Endothelial cell of umbilical vein (primary cell): ENCODE results near the gene EPC2. TPM values are rescaled to one million over a fixed set of nuclear protein-coding genes. Genes with fewer than 3 reads are reported as not detected.

Source experiments
- BruUV-seq: library from RNA; stranded (reverse); fragments of 400-500 nt; replicated peaks from 2 replicates; lab custom pipeline; 2021; lab: Mats Ljungman, UMichigan
- CTCF ChIA-PET: fragments of 300-600, 350-600 bp; sonication (Branson Sonifier 250); formaldehyde crosslinking; loops from one replicate; lab custom pipeline; 2021; ENCODE audit warnings: antibody characterized with exemption, inconsistent platforms; lab: Charles Lee
- POLR2A ChIA-PET: fragments of 300-600, 350-600 bp; sonication (Branson Sonifier 250); formaldehyde crosslinking; loops from one replicate; lab custom pipeline; 2021; ENCODE audit warnings: antibody characterized with exemption, inconsistent platforms; lab: Charles Lee
- DNase-seq: peaks from one replicate; pipeline ENCODE4 v3.0.0-alpha.2; 2011; ENCODE audit warnings: low read depth, low spot score
- FAIRE-seq: peaks from 2 replicates; lab custom pipeline; 2011; peaks lifted over from hg19 to GRCh38; lab: Jason Lieb, UNC
- H2AFZ ChIP-seq: 2 replicates; pipeline ENCODE4 v1.6.0; 2012; ENCODE audit warnings: low read depth, low read length, control low read depth, inconsistent platforms
- H3K27ac ChIP-seq: 2 replicates; pipeline ENCODE4 v1.5.1; 2011; ENCODE audit warnings: low read depth, mild to moderate bottlenecking, control low read depth, low read length, moderate library complexity; ENCODE audit not compliant: insufficient read depth
- H3K27me3 ChIP-seq, 2 experiments: 2 replicates each; pipeline versions ENCODE4 v1.6.0 to v1.6.1; 2011; ENCODE audit warnings: low read length in 2 of 2, mixed read lengths in 1 of 2; ENCODE audit not compliant: control insufficient read depth in 2 of 2, insufficient read depth in 2 of 2
- H3K36me3 ChIP-seq, 2 experiments: 2 replicates in 1 of 2; 3 replicates in 1 of 2; pipeline ENCODE4 v1.5.1; 2011; ENCODE audit warnings: low read length in 2 of 2, mild to moderate bottlenecking in 1 of 2, moderate library complexity in 1 of 2; ENCODE audit not compliant: control insufficient read depth in 2 of 2, insufficient read depth in 2 of 2; ENCODE audit errors: extremely low read depth in 1 of 2
- H3K4me1 ChIP-seq: 3 replicates; pipeline ENCODE4 v1.5.1; 2011; ENCODE audit warnings: mild to moderate bottlenecking, low read length; ENCODE audit not compliant: control insufficient read depth, insufficient read depth; ENCODE audit errors: extremely low read depth
- H3K4me2 ChIP-seq: 2 replicates; pipeline ENCODE4 v1.6.1; 2011; ENCODE audit warnings: low read length, control low read depth, mixed read lengths; ENCODE audit not compliant: insufficient read depth
- H3K4me3 ChIP-seq, 3 experiments: fragments of 200-600 bp in 1 of 3; sonication (generic), shearing (Covaris generic) in 1 of 3; replicated peaks in 1 of 3; 2 replicates each; pipeline ENCODE4 v1.5.1; 2011 to 2016; ENCODE audit warnings: control low read depth in 3 of 3, low read length in 3 of 3, mild to moderate bottlenecking in 2 of 3, inconsistent platforms in 1 of 3, low read depth in 1 of 3, moderate library complexity in 1 of 3; ENCODE audit not compliant: insufficient read depth in 1 of 3
- H3K79me2 ChIP-seq: 2 replicates; pipeline ENCODE4 v1.6.0; 2012; ENCODE audit warnings: low read length, inconsistent platforms; ENCODE audit not compliant: control insufficient read depth, insufficient read depth
- H3K9ac ChIP-seq: replicated peaks from 2 replicates; pipeline ENCODE3; 2011; ENCODE audit warnings: low read length, control low read depth; ENCODE audit not compliant: insufficient read depth; ENCODE audit errors: extremely low read depth
- H3K9me1 ChIP-seq: replicated peaks from 3 replicates; pipeline ENCODE4 v1.6.0; 2011; ENCODE audit warnings: mild to moderate bottlenecking, low read length; ENCODE audit not compliant: control insufficient read depth, insufficient read depth; ENCODE audit errors: extremely low read depth
- H3K9me3 ChIP-seq: replicated peaks from 2 replicates; pipeline ENCODE4 v1.5.1; 2012; ENCODE audit warnings: low read length, inconsistent platforms; ENCODE audit not compliant: control insufficient read depth, insufficient read depth
- H4K20me1 ChIP-seq: replicated peaks from 2 replicates; pipeline ENCODE3; 2011; ENCODE audit warnings: mild to moderate bottlenecking, low read length; ENCODE audit not compliant: control insufficient read depth, insufficient read depth; ENCODE audit errors: extremely low read depth
- CTCF ChIP-seq, 2 donors: IDR thresholded peaks; 1 replicate in 1 of 2; 2 replicates in 1 of 2; pipeline ENCODE4 v1.5.1; 2011; ENCODE audit warnings: low read length in 2 of 2, mild to moderate bottlenecking in 2 of 2, moderate library complexity in 2 of 2, control low read depth in 1 of 2, inconsistent platforms in 1 of 2, low read depth in 1 of 2; ENCODE audit not compliant: insufficient read depth in 1 of 2; ENCODE audit errors: extremely low read depth in 1 of 2
- EZH2 ChIP-seq: IDR thresholded peaks from 2 replicates; pipeline ENCODE4 v1.6.1; 2012; ENCODE audit warnings: borderline replicate concordance, low read depth, mild to moderate bottlenecking, moderate library complexity, low read length, inconsistent platforms; ENCODE audit not compliant: severe bottlenecking
- FOS ChIP-seq: IDR thresholded peaks from 2 replicates; pipeline ENCODE4 v1.6.1; 2011; ENCODE audit warnings: mild to moderate bottlenecking, low read length, moderate library complexity, borderline replicate concordance; ENCODE audit not compliant: insufficient read depth
- GATA2 ChIP-seq: IDR thresholded peaks from 2 replicates; pipeline ENCODE4 v1.7.0; 2011; ENCODE audit warnings: low read depth, mild to moderate bottlenecking, moderate library complexity, mixed read lengths, low read length; ENCODE audit not compliant: insufficient read length, insufficient read depth
- JUN ChIP-seq: IDR thresholded peaks from 2 replicates; pipeline ENCODE4 v1.6.1; 2011; ENCODE audit warnings: borderline replicate concordance, low read depth; ENCODE audit not compliant: insufficient read length, insufficient read depth
- MAX ChIP-seq: IDR thresholded peaks from 2 replicates; pipeline ENCODE4 v1.6.1; 2011; ENCODE audit not compliant: insufficient read depth, insufficient read length
- MYC ChIP-seq: IDR thresholded peaks from one replicate; pipeline ENCODE4 v1.6.1; 2011; ENCODE audit warnings: mild to moderate bottlenecking, low read depth, low read length
- POLR2A ChIP-seq: IDR thresholded peaks from 2 replicates; pipeline ENCODE4 v1.6.1; 2012; ENCODE audit warnings: low read depth, mild to moderate bottlenecking, control low read depth, low read length
- POLR2AphosphoS5 ChIP-seq: IDR thresholded peaks from 2 replicates; pipeline ENCODE4 v1.6.1; 2012; ENCODE audit warnings: low read depth, mild to moderate bottlenecking, control low read depth, low read length, moderate library complexity; ENCODE audit not compliant: insufficient read depth
- dilution Hi-C: fragments of 300-500 bp; cut with MboI; formaldehyde crosslinking; loops from one replicate; pipeline ENCODE4 v1.15.0; 2019; ENCODE audit warnings: low sequenced_read_pairs; ENCODE audit not compliant: extremely low pct_ligation_motif_present
- intact Hi-C: fragments of 100-400 bp; cut with micrococcal nuclease; formaldehyde crosslinking; loops from one replicate; pipeline ENCODE4 v1.10.0; 2022
- polyA plus RNA-seq, 4 experiments: library from polyadenylated mRNA; depleted of rRNA in 3 of 4; stranded (reverse) in 3 of 4; unstranded in 1 of 4; fragments of >200 nt; gene quantifications; 2 replicates each; pipeline versions ENCODE4 v1.2.1 to v1.2.3, GENCODE V29; 2011 to 2012; ENCODE audit warnings: missing spikeins in 1 of 4
- total RNA-seq: library from RNA; stranded (reverse); gene quantifications from 2 replicates; pipeline ENCODE4 v1.2.3, GENCODE V29; 2021

The EPC2 gene
- total and polyA plus RNA-seq, 2 donors (not counting 3 experiments of a cell fraction or from before 2014, with no cell fraction given) = 15.1 to 25.2 TPM

DNA sequence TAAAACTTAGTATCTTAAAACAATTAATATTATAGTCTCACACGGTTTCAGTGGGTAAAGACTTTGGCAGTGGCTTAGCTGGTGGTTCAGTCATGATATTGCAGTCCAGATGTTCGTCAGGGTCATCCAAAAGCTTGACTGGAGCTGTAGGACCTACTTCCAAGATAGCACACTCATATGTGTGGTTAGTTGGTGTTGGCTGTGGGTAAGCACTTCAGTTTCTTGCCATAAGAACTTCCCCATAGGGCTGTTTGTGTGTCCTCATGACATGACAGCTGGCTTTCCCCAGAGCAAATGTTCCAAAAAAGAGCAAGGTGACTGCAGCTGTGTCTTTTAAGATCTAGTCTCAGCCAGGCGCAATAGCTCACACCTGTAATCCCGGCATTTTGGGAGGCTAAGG, 48.5 kb upstream of the EPC2 start:
- no peak for TF ChIP-seq FOS
- TF ChIP-seq MAX = no peak
- TF ChIP-seq POLR2AphosphoS5 = no peak
- TF ChIP-seq GATA2 = no peak
- no peak for TF ChIP-seq JUN
- no peak for TF ChIP-seq MYC
- TF ChIP-seq EZH2 = no peak
- no peak for TF ChIP-seq CTCF (IDR thresholded peaks at IDR 0.05; ENCODE audit: extremely low read depth in 1 of 2, insufficient read depth in 1 of 2, low read depth in 1 of 2, low read length in 2 of 2)
- TF ChIP-seq POLR2A = no peak
- Histone ChIP-seq H3K36me3 (no peaks in the 10 kb centered on the region), H3K27ac (no peak overlapping the region), H2AFZ (no peak overlapping the region), H3K4me2 (no peak overlapping the region), H3K4me1 (no peaks in the 10 kb centered on the region), H3K9ac (no peak overlapping the region), H3K9me1 (no peaks in the 10 kb centered on the region), H3K4me3 (no peak overlapping the region), H4K20me1 (no peaks in the 10 kb centered on the region), H3K27me3 (peaks cover 2 to 4% of the 10 kb centered on the region in 2 experiments), H3K9me3 (no peaks in the 10 kb centered on the region), H3K79me2 (no peaks in the 10 kb centered on the region)
- dilution Hi-C loops (no loop called here), intact Hi-C loops (no loop called here)
- BruUV-seq = no TSS peak
- DNase-seq (no peak), FAIRE-seq (no peak)
- ChIA-PET POLR2A (no interaction called here), CTCF (interaction anchor here (1.0 kb wide), 1 partner anchor 19 kb away, joined by 3 read pairs; no protein-coding TSS in a partner anchor)
